Stimulated activated CD4-positive, alpha-beta T cell treated with anti-CD3 and anti-CD28 coated beads, Interleukin-15, amount 100 ng/mL, for 48 hours (primary cell): ENCODE data around the gene ITGA1.

ENCODE experiments used
- DNase-seq, 2 donors: peaks; one replicate each; pipeline ENCODE4 v3.0.0-alpha.2; 2020; ENCODE audit warnings: low read depth in 2 of 2

The ITGA1 gene

DNA sequence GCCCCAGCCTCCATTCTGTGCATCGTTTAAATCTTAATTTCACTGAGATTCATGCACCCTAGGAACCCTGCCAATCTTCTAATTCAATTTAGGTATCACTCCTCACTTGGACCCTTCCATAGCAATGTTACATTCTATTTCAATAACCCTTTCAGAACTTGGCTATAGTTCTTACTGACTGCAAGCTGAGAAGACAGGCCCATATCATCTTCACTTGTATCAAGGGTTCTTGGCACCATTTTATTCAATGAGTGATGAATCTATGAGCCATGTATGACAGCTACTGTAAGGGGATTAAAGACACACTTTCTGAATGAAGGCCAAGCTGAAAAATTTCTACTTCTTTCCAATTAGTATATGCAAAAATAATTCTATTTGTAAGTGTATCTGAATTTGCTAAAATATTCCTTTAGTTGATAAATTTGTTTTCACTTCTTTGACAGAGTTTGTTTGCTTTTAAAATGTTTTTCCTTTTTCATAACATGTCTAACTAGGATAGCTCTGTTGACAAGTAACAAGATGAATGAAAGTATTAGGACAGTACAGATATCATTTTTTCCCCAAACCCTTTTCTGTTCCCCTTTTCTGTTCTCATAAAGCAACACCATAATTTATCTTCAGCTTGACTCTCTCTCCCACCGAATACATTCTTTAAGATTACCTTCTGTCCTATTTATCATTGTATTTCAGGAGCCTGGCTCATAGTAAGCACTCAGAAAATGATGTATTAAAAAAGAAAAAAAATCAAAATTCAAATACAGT is 211.0 kb downstream of the ITGA1 start:
- no peak for DNase-seq

DNA sequence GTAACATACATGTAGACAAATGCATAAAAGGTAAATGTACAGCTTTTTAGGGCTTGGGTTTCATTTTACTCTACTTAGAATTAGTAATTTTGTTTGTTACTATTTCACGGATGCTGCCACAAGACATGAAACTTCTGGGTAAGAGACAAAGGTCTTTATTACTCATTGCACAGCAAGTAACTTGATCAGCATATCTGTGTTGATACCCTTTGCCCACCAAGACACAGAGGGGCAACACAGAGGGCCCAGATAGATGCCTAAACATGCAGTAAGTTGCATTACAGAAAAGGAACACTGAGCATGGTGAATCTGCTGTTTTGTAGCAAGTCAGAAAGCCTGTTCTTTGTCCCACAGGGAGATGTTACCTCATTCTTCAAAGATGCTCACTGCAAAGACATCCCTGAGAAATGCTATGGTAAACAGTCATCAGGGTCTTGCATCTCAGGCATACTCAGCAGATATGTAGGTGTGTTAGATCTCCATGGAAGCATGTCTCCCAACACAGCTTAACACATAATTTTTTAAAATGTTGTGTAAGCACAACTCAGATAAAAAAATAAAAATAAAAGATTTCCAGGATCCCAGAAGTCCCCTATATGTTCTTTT is 211.7 kb downstream of the ITGA1 start:
- DNase-seq: no peak

DNA sequence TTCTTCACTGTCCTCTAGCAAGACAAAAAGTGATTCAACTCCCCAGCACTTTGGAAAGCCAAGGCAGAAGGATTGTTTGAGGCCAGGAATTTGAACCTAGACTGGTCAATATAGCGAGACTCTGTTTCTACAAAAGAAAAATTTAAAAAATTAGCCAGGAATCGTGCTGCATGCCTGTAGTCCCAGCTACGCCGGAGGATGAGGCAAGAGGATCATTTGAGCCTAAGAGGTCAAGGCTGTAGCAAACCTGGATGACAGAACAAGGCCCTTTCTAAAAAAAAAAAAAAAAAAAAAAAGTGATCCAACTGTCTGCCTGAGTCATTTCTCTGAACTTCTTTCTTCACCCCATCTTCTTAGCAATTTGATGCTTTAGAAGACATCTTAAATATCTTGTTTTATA is 213.8 kb downstream of the ITGA1 start:
- DNase-seq: no peak

DNA sequence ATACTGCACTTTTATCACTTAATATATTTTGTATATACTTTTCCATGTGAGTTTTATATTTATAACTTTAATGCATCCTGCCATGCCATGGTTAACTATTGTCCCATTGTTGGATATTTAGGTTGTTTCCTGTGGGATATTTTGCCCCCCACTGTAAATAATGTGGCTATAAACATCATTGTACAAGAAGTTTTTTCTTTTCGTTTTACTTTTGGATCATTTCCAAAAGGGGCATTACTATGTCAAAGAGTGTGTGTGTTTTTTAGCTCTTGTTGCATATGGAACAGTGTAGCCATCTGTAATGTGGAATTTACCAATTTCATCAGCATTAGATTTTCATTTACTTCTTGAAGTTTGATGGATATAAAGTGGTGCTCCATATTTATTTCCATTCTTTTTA is 214.8 kb downstream of the ITGA1 start:
- no peak for DNase-seq

DNA sequence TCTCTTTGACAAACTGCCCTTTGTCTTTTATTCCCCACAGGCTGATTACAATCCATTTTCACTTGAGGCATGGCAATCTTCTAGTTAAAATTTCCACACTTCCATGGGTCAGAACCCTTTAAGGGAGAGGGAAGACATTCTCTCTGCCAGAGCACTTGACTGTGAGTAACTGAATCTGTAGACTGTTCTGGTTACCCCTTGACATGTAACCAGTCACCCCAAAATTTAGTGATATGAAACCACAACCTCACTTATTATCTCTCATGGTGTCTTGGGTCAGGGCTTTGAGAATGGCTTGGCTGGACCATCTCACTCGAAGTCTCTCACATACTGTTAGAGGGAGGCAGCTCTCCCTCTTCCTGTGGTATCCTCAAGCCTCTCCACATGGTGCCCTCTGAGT is 215.4 kb downstream of the ITGA1 start:
- DNase-seq: no peak

DNA sequence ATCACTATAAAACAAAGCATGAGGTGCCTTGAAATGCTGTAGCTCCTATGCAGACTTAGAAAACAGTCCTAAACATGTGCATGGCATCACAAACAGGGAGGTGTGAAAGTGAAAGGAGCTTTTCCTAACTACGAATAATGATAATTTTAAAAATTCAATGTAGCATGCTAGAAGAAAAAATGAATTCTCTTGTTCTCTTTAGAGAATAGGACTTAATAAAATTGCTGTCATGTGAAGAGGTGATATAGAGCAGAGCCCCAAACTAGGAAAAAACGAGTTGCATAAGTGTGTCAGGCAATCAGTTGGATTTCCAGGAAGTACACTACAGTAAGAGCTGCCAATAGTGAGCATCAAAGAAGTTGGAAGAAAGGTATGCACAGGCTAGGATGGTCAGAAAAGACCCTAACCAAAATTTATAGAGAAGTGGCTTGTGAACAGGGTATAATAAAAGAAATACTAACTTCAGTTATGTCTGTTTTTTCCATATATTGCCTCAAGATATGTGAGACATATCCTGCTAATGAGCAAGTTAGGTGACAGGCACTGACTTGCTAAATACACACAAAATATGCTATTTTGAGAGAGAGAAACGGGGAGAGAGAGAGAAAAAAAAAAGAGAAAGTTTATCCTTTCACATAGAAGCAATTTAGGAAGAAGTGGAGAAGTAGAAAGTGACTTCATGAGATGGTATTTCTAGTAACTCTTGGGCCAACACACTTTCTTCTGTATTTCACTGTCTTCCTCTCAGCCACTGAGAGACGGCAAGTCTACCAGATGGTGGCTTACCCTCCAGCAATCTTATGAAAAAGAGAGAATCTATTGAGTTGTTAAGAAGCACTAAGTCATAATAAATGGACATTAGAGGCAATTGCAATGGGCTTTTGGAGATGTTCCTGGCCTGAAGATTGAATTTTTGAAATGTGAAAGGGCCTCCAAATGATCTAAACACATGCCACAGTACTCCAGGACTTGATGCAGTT is 219.5 kb downstream of the ITGA1 start:
- no peak for DNase-seq

DNA sequence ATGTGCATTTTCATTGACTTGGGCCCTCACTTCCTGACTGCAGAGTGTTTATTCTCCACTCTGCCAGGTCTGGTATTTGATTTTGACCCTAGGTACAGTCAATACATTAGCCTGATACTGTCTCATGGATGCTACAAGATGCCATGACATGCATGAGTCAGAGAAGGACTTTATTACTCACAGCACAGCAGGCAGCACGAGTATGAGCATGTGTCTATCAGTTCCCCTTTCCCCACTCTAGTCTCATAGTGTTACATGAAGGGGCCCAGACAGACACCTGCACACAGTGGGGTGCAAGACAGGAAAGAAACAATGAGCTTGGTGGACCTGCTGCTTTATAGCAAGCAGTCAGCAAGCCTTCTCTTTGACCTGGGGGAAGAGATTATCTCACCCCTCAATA is 221.0 kb downstream of the ITGA1 start:
- DNase-seq: no peak
